Activated gamma-delta T cell treated with Interleukin-2 at 50 U/mL for 16 hours (primary cell): ENCODE results near the gene SEMA3E.

Source experiments
- DNase-seq: peaks from one replicate; pipeline ENCODE4 v3.0.0-alpha.2; 2020

Gene SEMA3E

GRCh38 chr7:83337050-83337449, 311.9 kb downstream of the SEMA3E start:
- no peak for DNase-seq

GRCh38 chr7:83326223-83326622, 322.7 kb downstream of the SEMA3E start:
- DNase-seq: no peak

GRCh38 chr7:83325083-83325482, 323.9 kb downstream of the SEMA3E start:
- DNase-seq: no peak

- DNase-seq: no peak
These were observed 324.3 kb downstream of the SEMA3E start for GRCh38 chr7:83324596-83324995.

- DNase-seq: no peak
These were observed 327.9 kb downstream of the SEMA3E start for GRCh38 chr7:83321011-83321410.

GRCh38 chr7:83313931-83314330, 335.0 kb downstream of the SEMA3E start:
- DNase-seq: no peak
